GM21529 (cell line): ENCODE results near the gene HIPK2.

Experiments
- ATAC-seq: cut with Tn5 transposase; IDR thresholded peaks from one replicate; pipeline ENCODE4 v1.9.1; 2021; ENCODE audit not compliant: unreplicated experiment

HIPK2 gene

DNA sequence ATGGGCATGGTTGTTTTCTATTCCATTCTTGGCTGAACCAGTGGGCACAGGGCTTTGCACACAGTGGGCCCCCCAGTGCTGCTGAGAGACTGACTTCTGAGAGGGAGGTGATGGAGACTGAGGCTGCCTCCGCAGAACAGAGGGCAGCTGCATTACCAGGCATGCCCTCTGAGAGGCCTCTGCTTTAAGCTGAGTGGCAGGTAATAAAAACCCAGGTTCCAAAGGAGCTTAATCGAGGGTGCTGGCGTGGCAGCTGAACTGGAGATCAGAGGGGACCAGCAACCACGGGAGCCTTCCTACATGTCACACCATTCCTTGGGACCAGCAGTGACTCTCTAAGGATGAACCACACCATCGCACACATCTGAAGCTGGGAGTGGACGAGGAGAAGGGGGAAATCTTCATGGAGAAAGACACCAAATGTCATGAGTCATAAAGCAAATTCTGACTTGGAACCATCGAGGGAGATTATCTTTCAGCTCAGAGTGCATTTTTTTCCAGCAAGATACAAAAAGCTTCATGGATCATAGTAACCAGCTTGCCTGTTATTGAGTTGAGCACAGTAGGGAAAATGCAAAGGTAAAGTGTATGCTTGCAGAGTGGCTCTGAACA is 24.6 kb downstream of the HIPK2 start:
- ATAC-seq = no peak

DNA sequence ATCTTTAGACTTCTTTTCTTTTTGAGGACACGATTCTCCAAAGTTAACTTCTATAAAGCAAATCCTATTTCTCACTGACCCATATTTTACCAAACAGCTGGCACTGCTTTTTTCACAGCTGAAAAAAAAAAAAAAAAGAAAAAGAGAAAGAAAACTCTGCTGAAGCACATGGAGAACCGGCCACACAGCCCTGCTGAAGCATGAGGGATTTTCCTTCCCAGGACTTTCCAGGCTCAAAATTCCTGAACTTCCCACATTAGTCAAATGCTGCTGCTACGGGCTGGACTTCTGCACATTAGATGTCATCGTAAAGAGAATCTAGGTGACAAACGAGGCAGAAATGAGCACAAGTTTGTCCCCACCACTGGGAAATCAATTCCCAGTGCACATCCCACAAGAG is 25.2 kb downstream of the HIPK2 start:
- no peak for ATAC-seq

DNA sequence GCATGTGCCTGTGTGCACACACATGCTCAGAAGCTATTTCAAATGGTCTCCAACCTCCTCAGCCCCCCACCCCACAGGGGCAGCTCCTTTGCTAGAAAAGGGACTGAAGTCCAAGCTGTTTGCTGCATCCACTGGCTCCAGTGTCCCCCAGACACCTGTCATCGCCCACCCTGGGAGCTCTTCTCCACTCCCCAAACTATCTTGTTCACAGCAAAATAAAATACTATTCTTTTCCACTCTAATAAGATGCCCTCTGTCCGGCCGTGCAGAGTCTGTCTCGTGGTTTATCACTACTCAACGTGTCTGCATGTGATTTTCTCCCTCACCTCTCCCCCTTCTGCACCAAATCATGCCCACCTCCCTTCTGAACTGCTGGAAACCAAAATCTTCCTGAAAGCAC is 25.6 kb downstream of the HIPK2 start:
- ATAC-seq = no peak

DNA sequence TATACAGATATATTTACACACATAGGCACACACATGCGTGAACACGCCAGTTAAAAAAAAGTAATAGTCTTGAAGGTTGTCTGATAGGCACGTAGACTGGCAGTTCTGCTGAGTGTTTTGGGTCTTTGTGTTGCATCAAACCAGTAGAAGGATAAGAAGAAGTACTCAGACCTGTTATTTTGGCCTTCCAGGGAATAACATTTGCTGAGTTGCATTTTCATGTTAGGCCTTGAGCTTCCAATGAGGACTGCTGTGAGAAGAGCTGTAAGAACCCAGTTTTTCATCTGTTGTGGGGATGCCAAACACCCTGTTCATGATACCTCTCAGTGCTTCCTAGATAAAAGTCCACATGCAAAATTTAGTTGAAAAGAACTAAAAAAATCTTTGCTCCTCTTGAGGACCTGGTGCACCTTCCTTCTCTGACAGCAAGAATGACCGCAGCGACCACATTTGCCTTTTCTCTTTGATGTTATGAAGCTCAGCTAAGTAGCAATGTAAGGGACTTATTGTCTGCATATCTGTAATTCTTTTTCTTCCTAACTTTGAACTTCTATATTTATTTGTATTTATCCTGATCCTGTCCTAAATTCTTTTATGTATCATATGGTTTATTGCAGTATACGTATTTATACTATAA is 27.2 kb downstream of the HIPK2 start:
- ATAC-seq = no peak

DNA sequence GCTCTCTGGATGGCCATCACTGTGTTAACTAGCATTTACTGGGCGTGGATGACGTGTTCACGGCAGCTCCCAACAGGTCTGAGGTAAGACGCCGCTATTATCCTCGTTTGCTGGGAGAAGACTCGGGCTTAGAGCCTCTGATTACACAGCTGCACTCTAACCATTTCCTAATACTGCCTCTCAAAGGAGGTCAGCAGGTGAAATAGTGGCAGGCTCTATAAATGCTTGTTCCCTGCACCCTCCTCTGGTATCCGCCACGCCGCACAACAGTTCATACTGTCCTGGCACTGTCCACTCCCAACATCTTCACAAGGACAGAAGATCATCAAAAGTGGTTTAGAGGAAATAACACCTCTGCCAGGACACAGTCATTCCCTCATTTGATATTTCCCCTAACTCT is 28.3 kb downstream of the HIPK2 start:
- no peak for ATAC-seq

DNA sequence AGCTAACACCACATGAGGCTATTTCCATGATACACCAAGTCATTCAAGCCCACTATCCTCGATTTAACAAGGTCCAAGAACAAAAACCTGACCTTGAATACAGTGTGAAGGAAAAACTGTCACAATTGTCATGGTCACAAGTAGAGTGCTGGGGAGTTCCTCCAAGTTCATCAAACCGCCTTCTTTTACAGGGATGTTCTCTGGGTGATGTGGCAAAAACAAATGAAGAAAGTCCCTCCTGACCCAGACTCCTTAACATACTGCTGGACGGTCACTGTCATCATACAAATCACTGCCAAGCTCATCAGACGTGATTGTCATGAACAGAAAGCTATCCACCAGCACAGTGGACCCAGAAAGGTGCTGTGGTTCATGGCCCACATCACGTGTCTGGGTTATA is 28.9 kb downstream of the HIPK2 start:
- ATAC-seq = no peak

DNA sequence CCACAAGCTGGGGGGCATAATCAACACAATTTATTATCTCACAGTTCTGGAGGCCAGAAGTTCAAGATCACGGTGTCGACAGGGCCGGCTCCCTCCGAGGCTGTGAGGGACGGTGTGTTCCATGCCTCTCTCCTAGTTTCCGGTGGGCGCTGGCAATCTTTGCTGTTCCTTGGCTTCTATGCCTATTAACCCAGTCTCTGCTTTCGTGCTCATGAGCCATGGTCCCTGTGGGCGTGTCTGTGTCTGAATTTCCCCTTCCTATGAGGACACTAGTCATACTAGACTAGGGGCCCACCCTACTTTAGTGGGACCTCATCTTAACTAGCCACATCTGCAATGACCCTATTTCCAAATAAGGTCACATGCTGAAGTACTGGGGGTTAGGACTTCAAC is 29.4 kb downstream of the HIPK2 start:
- ATAC-seq = no peak

DNA sequence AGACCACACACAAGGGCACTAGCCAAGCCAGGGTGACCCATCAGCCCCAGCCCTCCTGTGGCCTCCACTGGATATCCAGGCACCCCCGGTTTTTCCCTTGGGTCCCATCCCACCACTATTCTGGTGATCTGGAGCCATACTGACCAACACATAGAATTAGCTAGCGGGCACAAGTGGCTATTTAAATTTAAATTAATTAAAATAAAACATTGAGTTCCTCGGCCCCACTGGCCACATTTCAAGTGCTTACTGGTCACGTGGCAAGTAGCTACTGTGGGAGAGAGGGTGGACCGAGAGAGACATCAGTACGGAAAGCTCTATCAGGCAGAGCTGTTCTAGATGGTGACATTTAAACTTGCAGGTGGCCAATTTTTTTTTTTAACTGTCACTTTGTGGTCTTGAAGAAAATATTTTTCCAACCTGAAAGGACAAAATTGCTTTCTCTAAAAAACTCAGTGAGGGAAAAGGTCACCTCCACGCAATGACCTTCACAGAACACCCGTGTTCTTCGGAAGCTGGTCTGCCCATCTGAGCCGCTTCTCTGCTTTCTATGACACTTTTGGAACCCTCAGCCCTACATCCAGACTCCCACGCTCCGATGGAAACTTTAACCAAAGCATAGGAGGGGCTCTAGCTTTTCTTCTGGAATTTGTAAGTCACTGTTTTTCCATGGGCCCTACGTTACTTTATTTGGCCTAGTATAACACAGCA is 30.0 kb downstream of the HIPK2 start:
- no peak for ATAC-seq

DNA sequence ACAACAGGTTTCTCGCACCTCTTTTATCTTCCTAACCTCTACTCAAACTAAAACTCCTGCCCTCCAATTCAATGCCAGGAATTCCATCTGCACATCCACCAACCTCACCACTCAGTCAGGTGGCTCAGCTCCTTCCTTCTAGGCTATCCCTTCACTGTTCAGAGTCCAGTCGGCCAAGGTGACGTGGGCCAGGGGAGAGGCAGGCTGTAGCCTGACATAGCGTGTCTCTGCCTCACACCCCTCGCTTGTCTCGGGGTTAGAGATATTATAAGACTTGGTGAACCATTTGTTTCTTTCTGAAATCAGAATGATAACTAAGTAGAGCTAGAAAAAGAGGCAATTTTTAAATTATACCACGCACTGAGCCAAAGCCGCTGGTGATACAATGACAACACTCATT is 31.1 kb downstream of the HIPK2 start:
- no peak for ATAC-seq

DNA sequence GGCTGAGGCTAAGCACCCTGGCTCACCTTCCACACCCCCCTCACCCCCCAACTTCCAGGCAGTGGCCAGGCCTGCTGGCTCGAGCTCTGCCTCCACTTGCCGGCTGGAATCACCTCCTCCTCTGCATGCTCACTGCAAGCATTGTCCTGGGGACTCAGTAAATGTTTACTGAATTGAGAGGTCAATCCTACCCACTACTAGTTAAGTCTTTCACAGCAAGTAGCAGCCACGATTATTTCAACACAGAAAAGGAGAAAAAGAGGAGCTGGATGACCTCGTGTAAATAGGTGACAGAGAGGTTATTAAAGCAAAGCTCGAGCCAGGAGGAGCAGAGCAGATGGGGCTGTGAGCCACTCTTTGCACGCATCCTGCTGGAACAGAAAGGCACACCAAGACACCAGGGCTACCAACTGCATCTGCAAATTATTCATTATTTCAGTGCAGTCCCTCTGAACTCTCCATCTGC is 32.1 kb downstream of the HIPK2 start:
- ATAC-seq = no peak

DNA sequence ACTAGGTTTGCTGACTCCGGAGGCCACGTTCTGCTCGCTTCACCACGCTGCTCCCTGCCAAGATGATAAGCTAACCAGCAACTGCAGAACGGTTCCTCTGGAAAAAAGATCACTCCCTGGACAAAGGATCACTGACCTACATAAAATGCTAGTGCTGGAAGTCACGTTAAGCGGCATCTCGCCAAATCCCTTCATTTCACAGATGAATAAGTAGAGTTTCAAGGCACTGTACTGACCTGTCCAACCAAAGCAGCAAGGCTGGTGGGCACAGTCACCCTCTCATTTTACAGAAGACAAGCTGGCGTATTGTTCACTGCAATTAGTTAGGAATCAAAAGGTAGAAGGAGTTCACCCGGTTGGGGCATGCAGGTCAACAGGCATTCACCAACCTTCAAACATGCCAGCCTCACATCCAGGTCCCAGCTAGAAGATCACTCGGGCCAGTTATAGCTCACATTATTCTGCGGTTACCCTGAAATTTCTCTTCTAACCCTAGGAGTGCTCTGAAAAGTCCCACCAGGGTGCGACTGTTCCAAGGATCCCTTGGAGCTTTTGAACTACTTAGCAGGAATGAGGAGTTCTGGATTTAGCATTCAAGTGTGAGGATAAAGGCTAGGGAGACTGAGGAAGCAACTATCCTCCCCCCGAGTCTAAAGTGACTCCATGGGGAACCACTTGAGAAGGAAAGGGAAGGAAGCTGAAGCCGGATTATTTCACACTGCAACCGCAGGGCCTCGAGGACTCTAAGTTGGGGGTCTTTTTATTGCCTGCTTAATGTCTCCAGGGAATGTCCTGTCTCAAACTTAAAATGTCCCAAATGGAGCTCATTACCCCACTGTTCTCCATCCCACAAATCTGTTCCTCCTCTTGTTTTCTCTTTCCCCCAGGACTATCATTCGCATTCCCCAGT is 32.8 kb downstream of the HIPK2 start:
- no peak for ATAC-seq

DNA sequence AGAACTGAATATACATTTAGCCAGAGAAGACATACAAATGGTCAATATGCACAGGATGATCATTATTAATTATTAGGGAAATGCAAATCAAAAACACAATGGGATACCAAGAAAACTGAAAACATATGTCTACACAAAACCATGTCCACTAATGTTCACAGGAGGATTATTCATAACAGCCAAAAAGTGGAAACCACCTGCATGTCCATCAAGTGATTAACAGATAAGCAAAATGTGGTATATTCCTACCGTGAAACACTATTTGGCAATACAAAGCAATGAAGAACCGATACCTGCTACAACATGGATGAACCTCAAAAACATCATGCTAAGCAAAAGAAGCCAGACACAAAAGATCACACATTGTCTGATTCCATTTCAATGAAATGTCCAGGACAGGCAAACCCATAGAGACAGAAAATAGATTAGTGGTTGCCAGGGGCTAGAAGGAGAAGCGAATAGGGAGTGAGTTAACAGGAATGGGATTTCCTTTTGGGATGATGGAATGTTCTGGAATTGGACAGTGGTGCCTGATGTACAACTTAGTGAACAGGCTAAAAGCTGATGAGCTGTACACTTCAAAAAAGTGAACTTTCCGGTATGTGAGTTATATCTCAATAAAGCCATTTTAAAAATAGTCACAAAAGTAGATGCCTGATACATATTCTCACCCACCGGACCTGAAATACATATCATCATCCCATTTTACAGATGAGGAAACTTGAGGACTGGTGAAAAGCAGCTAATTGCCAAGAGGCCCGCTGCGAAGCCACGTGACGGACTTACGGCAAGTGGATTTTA is 33.6 kb downstream of the HIPK2 start:
- ATAC-seq = no peak

DNA sequence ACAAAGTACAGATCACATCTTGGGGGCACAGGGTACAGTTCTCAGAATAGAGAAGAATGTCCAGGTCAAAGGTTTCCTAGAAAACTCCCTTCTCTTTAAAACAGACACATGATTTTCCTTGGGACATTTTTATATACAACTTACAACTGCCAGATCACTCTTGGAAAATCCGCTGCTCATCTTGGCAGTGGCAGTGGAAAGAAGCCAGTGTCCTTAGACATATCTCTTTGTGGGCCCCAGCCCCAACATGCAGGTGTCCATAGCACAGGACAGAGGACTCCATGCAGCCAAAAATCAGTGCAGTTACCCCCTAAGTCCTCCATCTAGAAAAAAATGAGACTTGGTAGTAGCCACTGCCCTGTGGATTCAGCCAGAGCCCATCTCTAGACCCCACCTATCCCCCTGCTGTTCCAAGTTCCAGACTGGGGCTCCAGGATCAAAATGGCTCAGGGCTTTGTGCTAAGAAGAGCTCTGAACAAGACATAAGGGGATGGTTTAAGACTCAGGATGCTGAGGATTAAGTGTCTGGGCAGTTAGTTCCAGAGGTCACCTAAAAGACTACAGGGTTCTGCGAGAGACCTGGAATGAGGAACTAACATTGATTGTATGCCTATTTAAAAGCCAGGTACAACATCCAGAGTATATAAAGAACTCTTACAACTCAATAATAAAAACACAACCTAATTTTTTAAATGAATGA is 34.4 kb downstream of the HIPK2 start:
- no peak for ATAC-seq

DNA sequence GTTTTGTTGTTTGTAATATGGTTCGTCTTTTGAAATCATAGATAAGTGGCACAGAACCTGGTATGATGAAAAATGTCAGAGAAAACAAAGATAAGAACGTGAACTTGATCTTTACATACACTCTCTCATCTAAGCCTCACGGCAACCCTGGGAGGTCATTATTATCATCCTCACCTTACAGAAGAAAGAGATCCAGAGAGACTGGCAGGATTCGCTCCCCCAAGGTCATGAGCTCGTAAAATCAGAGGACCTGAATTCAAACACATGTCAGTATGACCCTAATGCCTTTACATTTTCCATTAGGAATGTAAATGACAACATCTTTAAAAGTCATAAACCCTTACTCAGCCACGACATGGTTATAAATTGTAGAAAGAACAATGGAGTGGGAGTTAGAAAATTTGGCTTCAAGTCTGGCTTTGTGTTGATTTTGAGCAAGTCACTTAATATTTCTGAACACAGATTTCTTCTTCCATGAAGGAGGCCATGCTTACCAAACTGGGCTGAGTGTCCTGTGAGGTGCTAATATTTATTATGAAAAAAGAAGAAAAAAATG is 35.9 kb downstream of the HIPK2 start:
- no peak for ATAC-seq

DNA sequence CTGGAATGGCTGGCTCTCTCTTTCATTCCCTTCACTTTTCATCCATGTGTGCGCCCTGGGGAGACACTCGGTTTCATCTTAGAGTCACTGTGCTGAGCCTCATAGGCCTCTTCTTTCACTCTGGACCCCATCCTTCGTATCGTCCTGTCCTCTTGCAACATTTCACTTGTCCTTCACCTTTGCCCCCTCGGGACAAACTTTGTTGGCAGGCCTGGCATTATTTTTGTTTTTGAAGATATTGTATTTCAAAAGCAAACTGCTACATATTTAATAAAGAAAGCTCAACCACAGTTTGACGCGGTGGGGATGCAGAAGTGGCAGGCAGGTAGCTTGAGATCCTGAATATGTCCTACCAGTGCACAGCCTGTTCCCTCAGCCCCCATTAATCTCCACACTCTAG is 36.6 kb downstream of the HIPK2 start:
- ATAC-seq = no peak

DNA sequence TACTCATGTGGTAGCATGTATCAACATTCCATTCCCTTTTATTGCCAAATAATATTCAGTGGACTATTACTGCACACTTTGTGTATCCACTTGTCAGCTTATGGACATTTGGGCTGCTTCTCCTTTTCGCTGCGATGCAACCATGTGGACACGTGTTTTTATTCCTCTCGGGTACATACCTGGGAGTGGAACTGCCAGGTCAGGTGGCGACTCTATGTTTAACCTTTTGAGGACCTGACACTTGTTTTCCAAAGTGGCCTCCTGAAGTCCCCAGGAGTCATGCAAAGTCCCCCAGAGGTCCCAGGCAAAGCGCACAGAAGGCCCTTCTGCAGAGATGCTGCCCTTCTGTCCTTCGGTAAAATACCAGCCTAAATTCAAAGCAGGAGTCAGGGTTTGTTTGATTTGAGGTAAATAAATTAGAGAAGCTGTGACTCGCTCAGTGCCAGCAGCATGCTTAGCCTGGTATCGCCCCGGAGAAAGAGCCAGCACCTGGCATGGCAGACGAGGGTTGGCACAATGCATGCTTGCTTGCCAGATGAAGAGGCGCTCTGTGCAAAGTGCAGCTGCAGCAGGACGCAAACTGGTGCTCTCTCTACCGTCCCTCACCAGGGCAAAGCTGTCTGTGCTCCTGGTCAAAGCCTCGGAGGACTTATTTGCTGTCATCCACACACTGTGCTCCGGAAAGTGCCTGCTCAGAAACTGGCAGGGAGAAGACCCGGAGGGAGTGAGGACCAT is 37.8 kb downstream of the HIPK2 start:
- ATAC-seq = no peak

DNA sequence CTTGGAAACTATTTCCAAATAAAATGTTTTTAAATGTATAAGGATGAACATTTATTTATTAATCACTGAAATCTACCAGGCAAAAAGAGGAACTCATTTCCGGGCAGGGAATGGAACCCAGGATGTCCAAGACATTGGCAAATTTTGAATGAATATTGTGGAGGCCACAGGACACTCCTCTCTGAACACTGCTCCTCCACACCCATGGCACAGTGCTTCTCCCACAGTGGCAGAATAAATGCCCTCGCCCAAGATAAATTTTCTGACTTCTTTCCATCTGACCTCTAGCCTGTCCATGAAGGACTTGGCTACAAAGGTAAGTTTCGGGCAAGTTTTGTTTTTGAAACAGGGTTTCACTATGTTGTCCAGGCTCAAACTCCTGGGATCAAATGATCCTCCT is 39.0 kb downstream of the HIPK2 start:
- ATAC-seq = no peak

DNA sequence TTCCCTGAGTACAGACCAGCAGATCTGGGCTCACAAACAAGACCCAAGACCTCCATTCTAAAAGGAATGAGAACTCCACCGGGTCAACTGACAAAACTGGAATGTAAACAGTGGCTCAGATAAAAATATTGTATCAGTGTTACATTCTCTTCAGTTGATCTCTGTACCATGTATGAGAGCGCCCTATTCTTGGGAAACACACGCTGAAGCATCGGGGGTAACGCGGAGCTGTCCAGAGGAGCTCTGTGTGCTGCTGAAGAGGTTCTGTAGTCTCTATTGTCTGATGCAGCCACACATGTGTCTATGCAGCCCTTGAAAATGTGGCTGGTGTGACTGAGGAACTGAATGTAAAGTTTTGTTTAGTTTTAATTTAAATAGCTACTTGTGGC is 39.7 kb downstream of the HIPK2 start:
- ATAC-seq = no peak
